PFSK-1 (cell line): ENCODE measurements around the gene TTC19.

ENCODE experiments used
- FOXP2 ChIP-seq: optimal IDR thresholded peaks from 2 replicates; pipeline ENCODE3; 2011; ENCODE audit warnings: borderline replicate concordance, control low read depth, inconsistent platforms; ENCODE audit not compliant: insufficient read depth; ENCODE audit errors: extremely low read length, extremely low read depth
- POLR2AphosphoS5 ChIP-seq: IDR thresholded peaks from 2 replicates; pipeline ENCODE4 v1.6.1; 2012; ENCODE audit warnings: low read depth, mild to moderate bottlenecking, control low read depth, low read length, moderate library complexity
- REST ChIP-seq, 2 experiments: IDR thresholded peaks; 2 replicates each; pipeline versions ENCODE4 v1.6.1 to v1.8.0; 2011 to 2012; ENCODE audit warnings: low read depth in 2 of 2, low read length in 2 of 2, control low read depth in 1 of 2, inconsistent platforms in 1 of 2, mild to moderate bottlenecking in 1 of 2, moderate library complexity in 1 of 2; ENCODE audit not compliant: insufficient read depth in 1 of 2
- SIN3A ChIP-seq: IDR thresholded peaks from 2 replicates; pipeline ENCODE4 v1.6.1; 2012; ENCODE audit warnings: mild to moderate bottlenecking, low read length, moderate library complexity, borderline replicate concordance; ENCODE audit not compliant: insufficient read depth
- TAF1 ChIP-seq: IDR thresholded peaks from 2 replicates; pipeline ENCODE4 v1.6.1; 2012; ENCODE audit warnings: low read length, control low read depth, borderline replicate concordance; ENCODE audit not compliant: insufficient read depth

The TTC19 gene

GRCh38 chr17:15981646-15982580, 17.7 kb upstream of the TTC19 start:
- TF ChIP-seq TAF1 (no peak), SIN3A (no peak), FOXP2 (no peak), POLR2AphosphoS5 (no peak), REST (IDR thresholded peaks at IDR 0.05; ENCODE audit: insufficient read depth in 1 of 2, low read depth in 2 of 2, low read length in 2 of 2) (no peak)

- TF ChIP-seq TAF1, result no peak
- no peak for TF ChIP-seq FOXP2
- no peak for TF ChIP-seq SIN3A
- TF ChIP-seq POLR2AphosphoS5, result no peak
- TF ChIP-seq REST (IDR thresholded peaks at IDR 0.05; ENCODE audit: insufficient read depth in 1 of 2, low read depth in 2 of 2, low read length in 2 of 2), result no peak
Measured at GRCh38 chr17:15996322-15996721, 3.3 kb upstream of the TTC19 start.

GRCh38 chr17:15998031-15998562, 1.5 kb upstream of the TTC19 start:
- no peak for TF ChIP-seq FOXP2
- TF ChIP-seq REST (IDR thresholded peaks at IDR 0.05; ENCODE audit: insufficient read depth in 1 of 2, low read depth in 2 of 2, low read length in 2 of 2), result no peak
- TF ChIP-seq TAF1, result no peak
- no peak for TF ChIP-seq SIN3A
- TF ChIP-seq POLR2AphosphoS5, result no peak

GRCh38 chr17:15999974-16000827, 577 bp downstream of the TTC19 start:
- no peak for TF ChIP-seq TAF1
- no peak for TF ChIP-seq POLR2AphosphoS5
- no peak for TF ChIP-seq SIN3A
- TF ChIP-seq REST (IDR thresholded peaks at IDR 0.05; ENCODE audit: insufficient read depth in 1 of 2, low read depth in 2 of 2, low read length in 2 of 2), result no peak
- no peak for TF ChIP-seq FOXP2
